ENCODE data around the gene SMG7.
"Not testable (repeated sequence)": the region's sequence is repeated elsewhere in the genome, so short reads cannot be mapped to it uniquely, and the experiment has no call there.

The SMG7 gene

GRCh38 chr1:183472488-183473216 lies at the start of gene SMG7:
Gene SMG7, plus strand, starts transcription at chr1:183472499. Its CDS starts 122 bp downstream, at chr1:183472621.
- Histone ChIP-seq H3K4me3 (ENCODE audit: low read length) (peak within 1 kb of the TSS; percentile 82), H3K9me2 (replicated peaks; ENCODE audit: control insufficient read depth, low read length) (no peaks in the 10 kb centered on the region), H3K36me3 (ENCODE audit: control insufficient read depth, low read length) (peaks cover 38% of the 10 kb centered on the region), H3F3A (ENCODE audit: control insufficient read depth, insufficient read depth) (peaks cover 16% of the 10 kb centered on the region), H3K27me3 (ENCODE audit: control insufficient read depth, low read length) (no peaks in the 10 kb centered on the region), H3K4me2 (ENCODE audit: low read length) (peak within 1 kb of the TSS; percentile 90), H3K27ac (ENCODE audit: low read depth, low read length) (peak within 1 kb of the TSS; percentile 78), H3K79me2 (ENCODE audit: control insufficient read depth, low read length) (peaks cover 54% of the 10 kb centered on the region), H4K20me1 (ENCODE audit: control insufficient read depth, insufficient read depth, low read depth, low read length) (peaks cover 29% of the 10 kb centered on the region), H3K9me3 (ENCODE audit: control insufficient read depth, insufficient read depth, low read length) (no peaks in the 10 kb centered on the region), H3K4me1 (ENCODE audit: control insufficient read depth, low read length) (peaks cover 65% of the 10 kb centered on the region)
- TF ChIP-seq EZH2phosphoT487 (IDR thresholded peaks at IDR 0.05; ENCODE audit: borderline replicate concordance, low read length) (no peak), CTCF (IDR thresholded peaks at IDR 0.05; ENCODE audit: low read depth, low read length, poor library complexity, severe bottlenecking) (no peak)

- H3K4me3 ChIP-seq (ENCODE audit: low read length): no peak overlapping the region
- no peak overlapping the region for H3K27ac ChIP-seq (ENCODE audit: low read depth, low read length)
- H3K4me2 ChIP-seq (ENCODE audit: low read length): no peak overlapping the region
- H4K20me1 ChIP-seq (ENCODE audit: control insufficient read depth, insufficient read depth, low read depth, low read length): no peaks in the 10 kb centered on the region
- H3K9me2 ChIP-seq (replicated peaks; ENCODE audit: control insufficient read depth, low read length): no peaks in the 10 kb centered on the region
- peaks cover 6% of the 10 kb centered on the region; the same call in 1 of the 2 replicates for H3K27me3 ChIP-seq (ENCODE audit: control insufficient read depth, low read length)
- no peaks in the 10 kb centered on the region for H3K4me1 ChIP-seq (ENCODE audit: control insufficient read depth, low read length)
- no peaks in the 10 kb centered on the region for H3K79me2 ChIP-seq (ENCODE audit: control insufficient read depth, low read length)
- H3K9me3 ChIP-seq (ENCODE audit: control insufficient read depth, insufficient read depth, low read length): no peaks in the 10 kb centered on the region
- no peak for TF ChIP-seq EZH2phosphoT487 (IDR thresholded peaks at IDR 0.05; ENCODE audit: borderline replicate concordance, low read length)
- no peak for TF ChIP-seq CTCF (IDR thresholded peaks at IDR 0.05; ENCODE audit: low read depth, low read length, poor library complexity, severe bottlenecking)
- H3K36me3 ChIP-seq (ENCODE audit: control insufficient read depth, low read length): no peaks in the 10 kb centered on the region
- no peaks in the 10 kb centered on the region for H3F3A ChIP-seq (ENCODE audit: control insufficient read depth, insufficient read depth)
Measured at GRCh38 chr1:183423541-183423940, 48.8 kb upstream of the SMG7 start.

- Histone ChIP-seq H3K9me2 (replicated peaks; ENCODE audit: control insufficient read depth, low read length) (no peaks in the 10 kb centered on the region), H3K9me3 (ENCODE audit: control insufficient read depth, insufficient read depth, low read length) (no peaks in the 10 kb centered on the region), H3K36me3 (ENCODE audit: control insufficient read depth, low read length) (no peaks in the 10 kb centered on the region), H3K4me2 (ENCODE audit: low read length) (no peak overlapping the region), H3F3A (ENCODE audit: control insufficient read depth, insufficient read depth) (no peaks in the 10 kb centered on the region), H3K4me1 (ENCODE audit: control insufficient read depth, low read length) (no peaks in the 10 kb centered on the region), H4K20me1 (ENCODE audit: control insufficient read depth, insufficient read depth, low read depth, low read length) (no peaks in the 10 kb centered on the region), H3K27ac (ENCODE audit: low read depth, low read length) (no peak overlapping the region), H3K27me3 (ENCODE audit: control insufficient read depth, low read length) (peaks cover 6% of the 10 kb centered on the region; the same call in 1 of the 2 replicates), H3K79me2 (ENCODE audit: control insufficient read depth, low read length) (no peaks in the 10 kb centered on the region), H3K4me3 (ENCODE audit: low read length) (no peak overlapping the region)
- no peak for TF ChIP-seq CTCF (IDR thresholded peaks at IDR 0.05; ENCODE audit: low read depth, low read length, poor library complexity, severe bottlenecking)
- TF ChIP-seq EZH2phosphoT487 (IDR thresholded peaks at IDR 0.05; ENCODE audit: borderline replicate concordance, low read length): no peak
Measured at GRCh38 chr1:183424691-183425090, 47.6 kb upstream of the SMG7 start.

- not testable (repeated sequence) for H3K9me3 ChIP-seq (ENCODE audit: control insufficient read depth, insufficient read depth, low read length); H3K9me2 ChIP-seq (replicated peaks; ENCODE audit: control insufficient read depth, low read length); H3K27ac ChIP-seq (ENCODE audit: low read depth, low read length); H3K4me3 ChIP-seq (ENCODE audit: low read length); H4K20me1 ChIP-seq (ENCODE audit: control insufficient read depth, insufficient read depth, low read depth, low read length); H3K36me3 ChIP-seq (ENCODE audit: control insufficient read depth, low read length); H3F3A ChIP-seq (ENCODE audit: control insufficient read depth, insufficient read depth); H3K27me3 ChIP-seq (ENCODE audit: control insufficient read depth, low read length); H3K79me2 ChIP-seq (ENCODE audit: control insufficient read depth, low read length); H3K4me1 ChIP-seq (ENCODE audit: control insufficient read depth, low read length); H3K4me2 ChIP-seq (ENCODE audit: low read length)
Measured at GRCh38 chr1:183427591-183427990, 44.7 kb upstream of the SMG7 start.
